Measurements from ENCODE around the gene RNF220.
A peak's percentile ranks its signal among the peaks of the same experiment; 100 is the strongest.

Gene RNF220

GRCh38 chr1:44631647-44632539, 226.8 kb downstream of the RNF220 start:
- Histone ChIP-seq H3K4me1 (ENCODE audit: insufficient read depth, low read length, severe bottlenecking) (peaks cover 28% of the 10 kb centered on the region), H3K4me2 (ENCODE audit: low read length) (peak overlapping the region; percentile 99), H2AFZ (ENCODE audit: low read length) (0 out of 2 replicates have a peak overlapping the region, but pooled peaks have one; percentile 25), H3K36me3 (ENCODE audit: insufficient read depth, low read length) (peaks cover 42% of the 10 kb centered on the region), H4K20me1 (ENCODE audit: insufficient read depth, low read length) (no peaks in the 10 kb centered on the region), H3K9ac (ENCODE audit: low read length) (peak overlapping the region; percentile 93), H3K79me2 (ENCODE audit: insufficient read depth, low read length) (peaks cover 3% of the 10 kb centered on the region), H3F3A (ENCODE audit: insufficient read depth, low read length) (no peaks in the 10 kb centered on the region), H3K4me3 (ENCODE audit: low read depth, low read length, poor library complexity, severe bottlenecking) (peak overlapping the region; percentile 87), H3K9me2 (ENCODE audit: low read depth, low read length) (no peaks in the 10 kb centered on the region), H3K27ac (ENCODE audit: low read depth, low read length, poor library complexity, severe bottlenecking) (peak overlapping the region; percentile 76), H3K9me3 (ENCODE audit: low read length) (no peaks in the 10 kb centered on the region), H3K27me3 (ENCODE audit: insufficient read depth, low read length) (no peaks in the 10 kb centered on the region)
- no peak for TF ChIP-seq EZH2 (IDR thresholded peaks at IDR 0.05; ENCODE audit: borderline replicate concordance, low read length)
- TF ChIP-seq CTCF (IDR thresholded peaks at IDR 0.05; ENCODE audit: low read length) = no peak

GRCh38 chr1:44632598-44632997, 227.5 kb downstream of the RNF220 start:
- Histone ChIP-seq H3K4me2 (ENCODE audit: low read length) (peak overlapping the region; percentile 99), H3K36me3 (ENCODE audit: insufficient read depth, low read length) (peaks cover 49% of the 10 kb centered on the region), H3F3A (ENCODE audit: insufficient read depth, low read length) (no peaks in the 10 kb centered on the region), H3K79me2 (ENCODE audit: insufficient read depth, low read length) (peaks cover 3% of the 10 kb centered on the region), H3K9ac (ENCODE audit: low read length) (peak overlapping the region; percentile 93), H3K9me3 (ENCODE audit: low read length) (no peaks in the 10 kb centered on the region), H3K4me3 (ENCODE audit: low read depth, low read length, poor library complexity, severe bottlenecking) (peak overlapping the region; percentile 87), H3K4me1 (ENCODE audit: insufficient read depth, low read length, severe bottlenecking) (peaks cover 28% of the 10 kb centered on the region), H3K9me2 (ENCODE audit: low read depth, low read length) (no peaks in the 10 kb centered on the region), H4K20me1 (ENCODE audit: insufficient read depth, low read length) (no peaks in the 10 kb centered on the region), H2AFZ (ENCODE audit: low read length) (no peak overlapping the region), H3K27ac (ENCODE audit: low read depth, low read length, poor library complexity, severe bottlenecking) (peak overlapping the region; percentile 76), H3K27me3 (ENCODE audit: insufficient read depth, low read length) (no peaks in the 10 kb centered on the region)
- no peak for TF ChIP-seq EZH2 (IDR thresholded peaks at IDR 0.05; ENCODE audit: borderline replicate concordance, low read length)
- TF ChIP-seq CTCF (IDR thresholded peaks at IDR 0.05; ENCODE audit: low read length) = no peak

GRCh38 chr1:44634606-44635189, 229.6 kb downstream of the RNF220 start:
- Histone ChIP-seq H3K9me3 (ENCODE audit: low read length) (no peaks in the 10 kb centered on the region), H3K79me2 (ENCODE audit: insufficient read depth, low read length) (peaks cover 3% of the 10 kb centered on the region), H3K4me2 (ENCODE audit: low read length) (peak overlapping the region; percentile 99; the same call in 1 of the 2 replicates), H2AFZ (ENCODE audit: low read length) (no peak overlapping the region), H3K27ac (ENCODE audit: low read depth, low read length, poor library complexity, severe bottlenecking) (no peak overlapping the region), H3K27me3 (ENCODE audit: insufficient read depth, low read length) (no peaks in the 10 kb centered on the region), H4K20me1 (ENCODE audit: insufficient read depth, low read length) (no peaks in the 10 kb centered on the region), H3K4me3 (ENCODE audit: low read depth, low read length, poor library complexity, severe bottlenecking) (no peak overlapping the region), H3K36me3 (ENCODE audit: insufficient read depth, low read length) (peaks cover 68% of the 10 kb centered on the region), H3K9ac (ENCODE audit: low read length) (no peak overlapping the region; the same call in 1 of the 2 replicates), H3K9me2 (ENCODE audit: low read depth, low read length) (no peaks in the 10 kb centered on the region), H3F3A (ENCODE audit: insufficient read depth, low read length) (no peaks in the 10 kb centered on the region), H3K4me1 (ENCODE audit: insufficient read depth, low read length, severe bottlenecking) (peaks cover 28% of the 10 kb centered on the region)
- no peak for TF ChIP-seq CTCF (IDR thresholded peaks at IDR 0.05; ENCODE audit: low read length)
- no peak for TF ChIP-seq EZH2 (IDR thresholded peaks at IDR 0.05; ENCODE audit: borderline replicate concordance, low read length)
